HFF-Myc (cell line): Measurements from ENCODE around the gene ACY1.
A peak's percentile ranks its signal among the peaks of the same experiment; 100 is the strongest.

Experiments used
- DNase-seq: peaks from one replicate; pipeline ENCODE4 v3.0.0-alpha.2; 2011; ENCODE audit warnings: low read depth; ENCODE audit errors: extremely low read depth
- H3K4me3 ChIP-seq: replicated peaks from 2 replicates; pipeline ENCODE4 v1.5.1; 2011; ENCODE audit warnings: low read depth, mild to moderate bottlenecking, control low read depth, low read length
- TF ChIP-seq, protein P1 (sequence below): IDR thresholded peaks from 2 replicates; pipeline ENCODE4 v1.5.1; 2012; ENCODE audit warnings: mild to moderate bottlenecking, low read depth, low read length, control low read depth; ENCODE audit errors: missing control alignments

Gene ACY1

DNA sequence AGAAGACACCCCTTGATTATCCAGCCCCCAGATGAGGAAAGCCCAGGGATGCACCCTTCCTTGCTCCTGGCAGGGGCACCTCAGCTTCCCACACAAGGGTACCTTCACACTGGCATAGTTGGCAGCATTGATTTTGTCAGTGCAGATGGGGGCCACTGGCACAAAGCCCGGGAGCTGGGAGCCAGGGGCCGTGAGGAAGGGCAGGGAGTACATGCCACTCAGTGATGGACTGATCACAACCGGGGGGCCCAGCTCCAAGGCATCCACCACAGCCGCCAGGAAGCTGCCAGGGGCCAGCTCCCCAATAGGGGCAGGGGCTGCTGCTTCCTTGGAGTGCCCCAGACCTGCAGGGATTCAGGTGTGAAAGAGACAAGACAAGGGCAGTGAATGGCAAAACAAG is 13.5 kb upstream of the ACY1 start:
- no peak overlapping the region for H3K4me3 ChIP-seq
- TF ChIP-seq, protein P1, sequence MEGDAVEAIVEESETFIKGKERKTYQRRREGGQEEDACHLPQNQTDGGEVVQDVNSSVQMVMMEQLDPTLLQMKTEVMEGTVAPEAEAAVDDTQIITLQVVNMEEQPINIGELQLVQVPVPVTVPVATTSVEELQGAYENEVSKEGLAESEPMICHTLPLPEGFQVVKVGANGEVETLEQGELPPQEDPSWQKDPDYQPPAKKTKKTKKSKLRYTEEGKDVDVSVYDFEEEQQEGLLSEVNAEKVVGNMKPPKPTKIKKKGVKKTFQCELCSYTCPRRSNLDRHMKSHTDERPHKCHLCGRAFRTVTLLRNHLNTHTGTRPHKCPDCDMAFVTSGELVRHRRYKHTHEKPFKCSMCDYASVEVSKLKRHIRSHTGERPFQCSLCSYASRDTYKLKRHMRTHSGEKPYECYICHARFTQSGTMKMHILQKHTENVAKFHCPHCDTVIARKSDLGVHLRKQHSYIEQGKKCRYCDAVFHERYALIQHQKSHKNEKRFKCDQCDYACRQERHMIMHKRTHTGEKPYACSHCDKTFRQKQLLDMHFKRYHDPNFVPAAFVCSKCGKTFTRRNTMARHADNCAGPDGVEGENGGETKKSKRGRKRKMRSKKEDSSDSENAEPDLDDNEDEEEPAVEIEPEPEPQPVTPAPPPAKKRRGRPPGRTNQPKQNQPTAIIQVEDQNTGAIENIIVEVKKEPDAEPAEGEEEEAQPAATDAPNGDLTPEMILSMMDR: no peak
- no peak for DNase-seq

DNA sequence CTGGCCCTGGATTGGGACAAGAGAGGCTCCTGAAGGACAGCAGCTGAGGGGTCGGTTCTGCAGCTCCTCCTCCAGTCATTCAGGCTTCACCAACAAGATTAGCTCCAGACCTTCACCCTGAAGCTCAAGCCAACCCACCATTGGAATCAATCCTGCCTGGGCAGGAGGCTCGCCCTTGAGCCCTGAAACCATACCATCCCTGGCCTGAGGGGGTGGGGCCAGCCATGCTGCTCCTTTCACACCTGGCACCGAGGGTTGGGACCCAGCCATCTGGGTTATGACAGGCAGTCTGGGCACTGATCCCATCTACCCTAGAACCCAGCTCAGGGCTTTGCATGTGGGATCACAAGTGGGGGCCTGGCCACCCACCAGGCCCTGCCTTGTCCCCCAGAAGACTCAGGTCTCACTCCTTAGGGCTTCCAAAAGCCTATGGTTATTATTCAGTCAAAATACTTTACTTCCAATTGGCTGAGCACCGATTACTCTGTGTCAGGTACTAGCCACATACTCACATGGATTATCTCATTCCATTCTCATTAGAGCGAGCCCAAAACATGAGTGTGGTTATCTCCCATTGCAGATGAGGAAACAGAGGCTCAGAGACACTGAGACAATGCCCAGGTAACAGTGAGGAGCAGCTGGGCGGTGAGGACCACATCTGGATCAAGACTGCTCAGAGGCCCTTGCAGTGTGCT is 12.6 kb upstream of the ACY1 start:
- H3K4me3 ChIP-seq: no peak overlapping the region
- TF ChIP-seq, protein P1: no peak
- DNase-seq: no peak

DNA sequence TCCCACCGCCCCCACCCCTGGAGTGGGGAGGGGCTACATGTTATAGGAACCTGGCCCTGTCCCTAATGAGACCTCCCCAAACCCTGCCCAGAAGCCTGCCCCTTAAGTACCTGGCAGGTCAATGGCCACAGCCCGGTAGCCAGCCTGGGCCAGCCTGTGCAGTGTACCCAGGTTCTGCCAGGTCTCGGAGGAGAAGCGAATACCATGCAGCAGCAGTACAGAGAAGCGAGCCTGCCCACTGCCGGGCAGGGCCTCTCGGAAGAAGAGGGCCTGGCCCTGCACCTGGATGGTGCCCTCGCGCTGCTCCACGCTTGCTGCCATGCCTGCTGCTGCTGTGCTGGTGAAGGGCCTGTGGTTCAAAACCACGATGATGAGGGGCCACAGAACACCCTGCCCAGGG is 12.0 kb upstream of the ACY1 start:
- TF ChIP-seq, protein P1: no peak
- no peak for DNase-seq

DNA sequence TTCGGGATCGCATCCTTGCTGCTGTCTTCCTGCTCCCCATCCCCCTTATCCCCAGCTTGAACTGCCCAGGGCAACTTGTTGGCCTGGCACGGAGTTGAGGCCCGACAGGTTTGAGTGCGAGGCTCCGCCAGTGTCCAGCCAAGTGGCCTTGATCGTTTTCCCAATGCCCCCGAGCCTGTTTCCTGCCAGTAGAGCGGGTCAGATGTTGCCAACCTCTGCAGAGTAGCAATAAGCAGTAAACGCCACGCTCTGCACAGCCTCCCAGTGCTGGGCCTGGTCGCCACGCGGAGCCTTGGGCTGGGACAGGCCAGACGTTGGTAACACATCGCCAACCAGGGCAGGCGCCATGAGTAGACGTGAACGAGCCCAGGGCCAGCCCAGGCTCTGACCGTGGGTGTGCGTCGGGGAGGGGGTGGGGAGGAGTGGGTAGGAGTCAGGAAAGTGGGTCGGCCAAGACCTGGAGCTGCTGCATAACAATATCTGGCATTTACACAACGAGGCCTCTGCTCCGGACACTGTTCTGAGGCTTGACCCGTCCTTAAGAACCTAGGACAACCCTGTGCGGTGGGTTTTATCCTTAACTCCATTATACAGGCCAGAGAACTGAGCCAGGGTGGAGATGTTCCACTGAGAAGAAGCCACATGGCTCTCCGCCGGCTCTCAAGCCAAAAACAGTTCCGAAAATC is 8.9 kb upstream of the ACY1 start:
- no peak for DNase-seq
- TF ChIP-seq, protein P1: no peak
- peak overlapping the region; percentile 82 for H3K4me3 ChIP-seq

More for the DNA sequence above, 12.0 kb upstream of the ACY1 start:
- no peak overlapping the region for H3K4me3 ChIP-seq

DNA sequence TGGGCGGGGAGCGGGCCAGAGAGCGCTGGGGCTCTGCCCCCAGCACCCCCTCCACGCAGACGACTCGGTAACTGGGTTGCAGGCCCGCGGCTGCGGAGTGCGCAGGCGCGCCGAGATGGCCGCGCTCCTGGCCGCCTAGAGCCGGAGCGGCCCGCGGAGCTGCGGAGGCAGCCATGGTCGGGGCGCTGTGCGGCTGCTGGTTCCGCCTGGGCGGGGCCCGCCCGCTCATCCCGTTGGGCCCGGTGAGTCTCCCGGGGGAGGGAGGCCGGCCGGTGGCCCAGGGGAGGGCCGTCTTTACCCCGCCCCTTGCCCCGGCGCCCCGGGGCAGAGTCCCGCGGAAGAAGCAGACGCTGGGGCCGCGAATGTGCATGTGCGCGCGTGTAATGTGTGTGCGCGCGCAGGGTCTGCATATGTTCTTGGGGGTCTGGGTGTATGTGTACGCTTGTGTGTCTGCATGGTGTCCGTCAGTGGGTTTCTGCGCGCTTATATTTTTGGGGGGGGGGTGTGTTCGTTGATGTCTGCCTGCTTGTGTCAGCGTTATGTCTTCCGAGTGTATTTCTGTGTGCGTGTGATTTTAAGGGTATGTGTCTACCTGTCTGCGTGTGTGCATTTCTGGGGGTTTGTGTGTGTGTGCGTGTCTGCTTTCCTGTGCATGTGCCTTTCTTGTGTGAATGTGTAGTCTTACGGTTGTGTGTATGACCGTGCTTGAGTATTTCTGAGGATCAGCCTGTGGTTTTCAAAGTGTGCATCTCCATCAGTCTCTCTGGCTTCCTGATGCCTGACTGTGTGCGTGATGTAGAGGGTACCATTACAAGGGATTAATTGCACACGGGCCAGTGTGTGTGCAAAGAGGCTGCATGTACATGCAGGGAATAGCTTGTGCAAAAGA is 8.1 kb upstream of the ACY1 start, which contains the start of gene ABHD14A:
ABHD14A (plus strand) TSS at position 102 of the 889 bp plus-strand sequence; CDS start at position 174, 72 bp downstream.
- TF ChIP-seq, protein P1: no peak
- H3K4me3 ChIP-seq: peak within 1 kb of the TSS; percentile 82
- DNase-seq: no peak

DNA sequence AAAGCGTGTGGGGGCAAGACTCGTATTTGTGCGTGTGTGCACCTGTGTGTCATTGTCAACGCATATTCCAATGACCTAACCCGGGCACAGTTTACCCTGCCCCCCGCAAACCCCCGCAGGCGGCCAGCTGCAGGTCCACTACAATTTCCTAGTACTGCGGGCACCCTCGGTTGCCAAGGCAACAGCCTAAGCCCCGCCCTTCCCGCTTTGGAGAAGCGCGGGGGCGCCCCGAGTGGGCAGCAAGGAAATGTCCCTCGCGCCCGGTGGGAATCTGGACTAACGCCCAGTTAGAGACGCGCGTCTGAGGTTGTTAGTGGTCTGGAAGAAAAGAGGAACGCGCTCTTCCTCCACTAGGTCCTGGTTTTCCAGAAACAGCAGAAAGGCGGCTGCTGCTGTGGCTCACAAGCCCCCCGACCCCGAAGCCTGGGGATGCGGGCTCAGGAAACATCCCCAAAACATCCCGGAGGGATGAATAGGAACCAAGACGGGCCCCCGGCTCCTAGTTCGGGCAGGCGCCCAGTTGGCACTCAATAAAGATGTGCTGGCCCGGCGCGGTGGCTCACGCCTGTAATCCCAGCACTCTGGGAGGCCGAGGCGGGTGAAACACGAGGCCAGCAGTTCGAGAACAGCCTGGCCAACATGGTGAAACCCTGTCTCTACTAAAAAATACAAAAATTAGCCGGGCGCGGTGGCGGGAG is 7.3 kb upstream of the ACY1 start:
- peak overlapping the region; percentile 82 for H3K4me3 ChIP-seq
- TF ChIP-seq, protein P1: peak; percentile 6
- no peak for DNase-seq
